GM21737 (cell line): ENCODE measurements around the gene YWHAE.
"Not testable (repeated sequence)": the region's sequence is repeated elsewhere in the genome, so short reads cannot be mapped to it uniquely, and the experiment has no call there.

Experiments used
- ATAC-seq: cut with Tn5 transposase; IDR thresholded peaks from one replicate; pipeline ENCODE4 v1.9.1; 2021; ENCODE audit warnings: mild to moderate bottlenecking, moderate library complexity; ENCODE audit not compliant: unreplicated experiment

The YWHAE gene

DNA sequence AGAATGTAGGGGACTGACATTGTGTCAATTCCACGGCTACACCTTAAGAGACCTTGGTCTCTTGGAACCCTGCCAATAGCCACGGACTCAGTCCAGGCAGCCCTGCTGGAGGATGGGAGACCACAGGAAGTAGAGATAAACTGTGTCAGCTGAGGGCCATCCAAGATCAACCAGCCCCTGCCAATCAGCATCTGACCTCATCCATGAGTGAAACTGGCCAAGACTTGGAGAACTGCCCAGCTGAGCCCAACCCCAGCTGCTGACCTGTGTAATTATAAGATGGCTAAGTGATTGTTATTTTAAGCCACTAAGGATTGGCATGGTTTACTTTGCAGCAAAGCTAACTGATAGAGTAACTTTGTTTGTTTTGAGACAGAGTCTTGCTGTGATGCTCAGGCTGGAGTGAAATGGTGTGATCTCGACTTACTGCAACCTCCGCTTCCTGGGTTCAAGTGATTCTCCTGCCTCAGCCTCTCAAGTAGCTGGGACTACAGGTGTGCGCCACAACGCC is 13.3 kb upstream of the YWHAE start:
- ATAC-seq: no peak

DNA sequence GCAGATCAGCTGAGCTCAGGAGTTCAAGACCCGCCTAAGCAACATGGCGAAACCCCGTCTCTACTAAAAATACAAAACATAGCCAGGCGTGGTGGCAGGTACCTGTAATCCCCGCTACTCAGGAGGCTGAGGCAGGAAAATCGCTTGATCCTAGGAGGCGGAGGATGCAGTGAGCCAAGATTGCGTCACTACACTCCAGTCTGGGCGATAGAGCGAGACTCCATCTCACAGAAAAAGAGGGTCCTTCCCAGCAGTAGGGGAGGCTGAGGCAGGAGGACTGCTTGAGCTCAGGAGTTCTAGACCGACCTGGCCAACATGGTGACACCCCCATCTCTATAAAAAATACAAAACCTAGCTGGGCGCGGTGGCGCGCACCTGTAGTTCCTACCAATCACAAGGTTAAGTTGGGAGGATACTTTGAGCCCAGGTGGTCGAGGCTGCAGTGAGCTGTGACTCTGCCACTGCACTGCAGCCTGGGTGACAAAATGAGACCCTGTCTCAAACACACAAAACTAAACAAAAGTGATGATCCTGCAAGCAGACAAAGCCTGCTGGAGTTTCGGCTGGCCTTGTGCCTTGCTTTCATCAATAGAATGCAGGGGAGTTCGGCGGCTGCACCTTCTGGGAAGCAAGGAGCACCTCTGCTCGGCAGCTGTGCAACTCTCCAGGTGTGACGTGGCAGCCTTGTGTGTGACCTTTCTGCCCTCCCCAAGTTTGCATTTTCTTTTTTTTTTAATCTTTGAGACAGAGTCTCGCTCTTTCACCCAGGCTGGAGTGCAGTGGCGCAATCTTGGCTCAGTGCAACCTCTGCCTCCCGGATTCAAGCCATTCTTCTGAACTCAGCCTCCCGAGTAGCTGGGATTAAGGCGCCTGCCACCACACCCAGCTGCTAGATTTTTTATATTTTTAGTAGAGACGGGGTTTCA is 12.4 kb upstream of the YWHAE start:
- ATAC-seq: no peak

DNA sequence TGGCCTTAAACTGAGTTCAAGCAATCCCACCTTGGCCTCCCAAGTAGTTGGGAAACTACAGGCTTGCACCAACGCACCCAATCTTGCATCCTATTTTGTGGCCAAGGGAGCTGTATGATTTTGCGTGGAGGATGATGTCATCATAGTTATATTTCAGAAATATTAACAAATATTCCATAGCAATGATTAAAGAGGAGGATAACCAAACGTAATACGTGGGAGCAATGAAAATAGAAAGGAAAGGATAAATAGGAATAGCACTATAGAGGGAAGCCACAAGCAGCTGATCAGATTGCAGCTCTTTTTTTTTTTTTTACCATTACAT is 2.2 kb upstream of the YWHAE start:
- ATAC-seq: no peak

DNA sequence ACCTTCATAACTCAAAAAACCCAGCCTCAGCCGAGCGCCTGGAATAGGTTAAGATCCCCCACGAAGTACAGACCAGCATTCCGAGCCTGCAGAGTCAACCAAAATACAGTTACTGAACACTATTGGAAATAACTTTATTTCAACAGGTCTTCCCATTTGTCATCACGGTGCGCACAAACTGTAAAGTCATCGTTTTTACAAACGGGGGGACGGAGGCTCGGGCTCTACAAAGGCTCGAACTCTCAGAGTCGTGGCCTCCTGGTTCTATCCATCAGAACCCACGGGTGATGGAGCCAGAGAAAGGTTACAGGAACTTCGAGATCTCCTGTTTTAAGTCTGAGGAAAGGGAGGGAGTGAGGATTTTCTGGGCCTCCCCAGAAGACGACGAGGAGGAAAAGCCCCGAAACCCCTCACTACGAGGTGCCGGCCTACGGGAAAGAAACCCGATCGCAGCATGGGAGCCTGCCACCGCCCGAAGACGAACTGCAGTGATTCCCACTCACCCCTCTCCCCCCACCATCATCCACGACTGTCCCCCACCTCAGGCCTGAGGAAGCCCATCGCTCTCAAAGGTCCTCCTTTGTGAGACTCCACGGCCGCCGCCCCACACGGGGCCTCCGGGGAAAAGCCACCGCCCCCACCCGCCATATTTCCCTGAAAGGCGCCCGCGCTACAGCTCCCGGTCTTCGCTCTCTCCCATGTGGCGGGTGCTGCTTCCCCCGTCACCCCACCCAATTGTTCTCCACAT is 917 bp downstream of the YWHAE start:
- ATAC-seq: peak; percentile 8

GRCh38 chr17:1398028-1398427 is 2.0 kb downstream of the YWHAE start:
- ATAC-seq: no peak

DNA sequence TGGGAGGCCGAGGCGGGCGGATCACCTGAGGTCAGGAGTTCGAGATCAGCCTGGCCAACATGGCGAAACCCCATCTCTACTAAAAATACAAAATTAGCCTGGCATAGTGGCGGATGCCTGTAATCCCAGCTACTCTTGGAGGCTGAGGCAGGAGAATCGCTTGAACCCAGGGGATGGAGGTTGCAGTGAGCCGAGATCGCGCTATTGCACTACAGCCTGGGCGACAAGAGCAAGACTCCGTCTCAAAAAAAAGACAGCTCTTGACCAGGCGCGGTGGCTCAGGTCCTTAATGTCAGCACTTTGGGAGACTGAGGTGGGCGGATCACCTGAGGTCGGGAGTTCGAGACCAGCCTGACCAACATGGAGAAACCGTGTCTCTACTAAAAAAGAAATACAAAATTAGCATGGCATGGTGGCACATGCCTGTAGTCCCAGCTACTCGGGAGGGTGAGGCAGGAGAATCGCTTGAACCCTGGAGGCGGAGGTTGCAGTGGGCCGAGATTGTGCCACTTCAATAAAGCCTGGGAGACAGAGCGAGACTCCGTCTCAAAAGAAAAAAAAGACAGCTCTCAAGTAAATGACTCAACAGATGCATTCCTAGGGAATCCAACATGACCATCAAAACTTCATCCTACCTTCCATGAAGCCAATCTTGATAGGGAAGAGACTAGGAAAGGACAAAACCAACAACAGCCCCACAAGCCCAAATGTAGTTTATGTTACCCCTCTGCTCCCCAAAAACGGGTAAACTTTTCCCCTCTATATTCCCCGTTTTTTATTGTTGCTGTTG is 4.0 kb downstream of the YWHAE start:
- ATAC-seq: not testable (repeated sequence)

DNA sequence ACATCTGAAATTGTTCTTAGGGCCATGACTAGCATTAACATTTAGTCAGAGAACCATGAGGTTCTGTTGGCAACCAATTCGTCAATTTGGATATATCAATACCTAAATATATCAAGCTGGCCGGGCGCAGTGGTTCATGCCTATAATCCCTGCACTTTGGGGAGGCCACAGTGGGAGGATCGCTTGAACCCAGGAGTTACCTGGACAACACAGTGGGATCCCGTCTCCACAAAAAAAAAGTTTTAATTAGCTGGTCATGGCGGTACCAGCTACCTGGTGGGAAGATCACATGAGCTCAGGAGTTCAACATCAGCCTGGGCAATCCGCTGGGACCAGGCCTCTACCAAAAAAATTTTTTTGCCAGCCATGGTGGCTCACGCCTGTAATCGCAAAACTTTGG is 8.4 kb downstream of the YWHAE start:
- no peak for ATAC-seq

DNA sequence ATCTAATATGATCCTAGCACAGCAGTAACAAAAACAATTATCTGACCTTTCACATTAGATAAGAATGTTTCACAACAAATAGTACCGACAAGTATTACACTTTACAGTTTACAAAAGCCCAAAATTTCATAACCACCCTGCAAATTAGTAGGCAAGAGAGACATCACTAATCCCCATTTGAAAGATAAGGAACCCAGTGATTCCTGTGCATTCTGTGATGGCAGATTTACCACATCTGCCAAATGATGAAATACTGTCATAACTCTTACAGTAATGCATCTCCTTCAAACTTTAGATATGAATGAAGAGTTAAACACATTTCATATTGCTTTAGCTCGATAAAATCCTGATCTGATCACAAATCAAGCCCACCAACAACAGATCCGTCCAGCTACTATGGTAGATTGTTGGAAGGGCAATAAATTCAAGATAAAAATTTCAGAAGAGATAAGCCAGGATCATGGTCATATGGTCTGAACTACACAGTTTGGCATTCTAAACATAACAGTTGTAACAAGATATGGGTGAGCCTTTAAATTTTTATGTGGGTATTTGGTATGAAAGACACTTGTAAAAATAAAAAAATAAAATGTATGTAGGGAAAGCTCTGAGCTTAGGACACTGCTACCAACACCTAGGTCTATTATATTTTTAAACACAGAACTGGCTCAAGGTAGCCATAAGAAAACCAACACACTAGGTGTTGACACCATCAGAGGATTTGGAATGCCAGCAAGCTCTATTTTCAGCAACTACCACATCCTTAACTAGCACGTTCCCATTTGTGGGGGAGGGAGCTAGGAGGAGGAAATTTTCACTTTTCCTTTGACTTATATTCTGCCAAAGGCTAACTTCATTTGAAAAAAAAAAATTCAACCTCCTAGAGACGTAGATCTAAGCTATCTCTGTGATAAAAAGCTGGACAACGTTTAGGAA is 9.3 kb downstream of the YWHAE start:
- ATAC-seq: no peak

DNA sequence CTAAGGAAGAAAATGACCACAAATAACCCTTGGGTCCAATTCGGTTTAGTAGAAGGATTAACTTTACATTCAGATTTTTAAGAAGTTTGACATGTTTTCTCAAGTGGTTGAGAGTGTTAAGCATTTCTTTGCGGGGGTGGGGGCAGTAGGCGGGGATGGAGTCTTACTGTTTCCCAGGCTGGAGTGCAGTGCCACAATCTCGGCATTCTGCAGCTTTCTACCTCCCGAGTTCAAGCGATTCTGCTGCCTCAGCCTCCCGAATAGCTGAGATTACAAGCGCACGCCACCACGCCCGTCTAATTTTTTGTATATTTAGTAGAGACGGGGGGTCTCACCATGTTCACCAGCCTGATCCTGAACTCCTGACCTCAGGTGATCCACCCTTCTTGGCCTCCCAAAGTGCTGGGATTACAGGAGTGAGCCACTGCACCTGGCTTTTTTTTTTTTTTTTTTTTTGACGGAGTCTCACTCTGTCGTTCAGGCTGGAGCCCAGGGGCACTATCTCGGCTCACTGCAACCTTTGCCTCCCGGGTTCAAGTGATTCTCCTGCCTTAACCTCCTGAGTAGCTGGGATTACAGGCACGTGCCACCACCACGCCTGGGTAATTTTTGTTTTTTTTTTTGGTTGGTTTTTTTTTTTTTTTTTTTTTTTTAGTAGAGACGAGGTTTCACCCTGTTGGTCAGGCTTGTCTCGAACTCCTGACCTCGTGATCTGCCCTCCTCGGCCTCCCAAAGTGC is 12.4 kb downstream of the YWHAE start:
- not testable (repeated sequence) for ATAC-seq

GRCh38 chr17:1386675-1387190 is 13.3 kb downstream of the YWHAE start:
- ATAC-seq: not testable (repeated sequence)

GRCh38 chr17:1386265-1386664 is 13.8 kb downstream of the YWHAE start:
- no peak for ATAC-seq

DNA sequence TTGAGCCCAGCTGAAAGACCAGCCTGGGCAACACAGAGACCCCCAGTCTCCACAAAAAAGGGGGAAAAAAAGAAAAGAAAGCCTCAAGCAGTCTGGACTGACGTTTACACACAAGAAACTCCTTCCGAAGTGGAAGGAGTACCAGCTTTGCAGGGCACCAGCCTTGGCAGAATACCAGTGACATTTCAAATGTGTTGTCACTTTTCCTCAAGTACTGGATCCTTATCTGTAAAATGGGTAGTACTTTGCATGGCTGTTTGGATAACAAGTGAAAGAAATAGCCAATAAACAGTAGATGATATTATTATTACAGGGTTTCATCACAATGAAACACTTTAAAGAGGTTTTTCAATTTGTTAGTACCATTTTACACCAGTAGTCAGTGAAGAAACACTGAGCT is 14.2 kb downstream of the YWHAE start:
- ATAC-seq: no peak

DNA sequence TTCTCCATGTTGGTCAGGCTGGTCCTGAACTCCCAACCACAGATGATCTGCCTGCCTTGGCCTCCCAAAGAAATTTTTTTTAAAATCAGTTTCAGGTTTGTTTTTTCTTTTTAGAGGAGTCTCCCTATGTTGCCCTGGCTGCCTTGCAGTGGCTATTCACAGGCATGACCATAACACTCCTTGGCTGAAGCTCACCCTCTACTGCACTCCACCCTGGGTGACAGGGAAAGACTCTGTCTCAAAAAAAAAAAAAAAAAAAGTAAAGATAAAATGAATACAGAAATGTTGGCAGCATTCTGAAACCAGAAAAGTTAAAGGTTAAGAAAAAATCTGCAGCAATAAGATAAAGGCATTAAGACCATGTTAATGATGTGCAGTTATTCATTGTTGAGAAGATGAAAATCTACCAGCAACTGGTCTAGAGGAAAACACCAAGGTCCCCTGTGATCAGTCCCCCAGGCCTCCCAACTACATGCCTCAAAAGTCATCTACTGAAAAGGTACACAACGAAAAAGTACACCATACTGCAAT is 15.1 kb downstream of the YWHAE start:
- ATAC-seq: no peak

- ATAC-seq: no peak
Observed at GRCh38 chr17:1379930-1380313, 20.1 kb downstream of the YWHAE start.

- no peak for ATAC-seq
Observed at GRCh38 chr17:1379208-1379929, 20.7 kb downstream of the YWHAE start.

DNA sequence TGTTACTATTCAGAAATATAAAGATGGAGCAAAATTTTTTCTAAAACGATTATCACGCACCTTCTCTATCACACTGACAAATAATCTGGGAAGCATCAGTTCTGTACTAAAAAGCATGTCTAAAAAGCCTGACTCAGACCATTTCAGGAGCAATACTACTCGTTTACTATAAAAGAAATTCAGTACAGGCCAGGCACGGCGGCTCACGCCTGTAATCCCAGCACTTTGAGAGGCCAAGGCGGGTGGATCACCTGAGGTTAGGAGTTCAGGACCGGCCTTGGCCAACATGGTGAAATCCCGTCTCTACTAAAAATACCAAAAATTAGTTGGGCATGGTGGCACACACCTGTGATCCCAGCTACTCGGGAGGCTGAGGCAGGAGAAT is 21.6 kb downstream of the YWHAE start:
- not testable (repeated sequence) for ATAC-seq

DNA sequence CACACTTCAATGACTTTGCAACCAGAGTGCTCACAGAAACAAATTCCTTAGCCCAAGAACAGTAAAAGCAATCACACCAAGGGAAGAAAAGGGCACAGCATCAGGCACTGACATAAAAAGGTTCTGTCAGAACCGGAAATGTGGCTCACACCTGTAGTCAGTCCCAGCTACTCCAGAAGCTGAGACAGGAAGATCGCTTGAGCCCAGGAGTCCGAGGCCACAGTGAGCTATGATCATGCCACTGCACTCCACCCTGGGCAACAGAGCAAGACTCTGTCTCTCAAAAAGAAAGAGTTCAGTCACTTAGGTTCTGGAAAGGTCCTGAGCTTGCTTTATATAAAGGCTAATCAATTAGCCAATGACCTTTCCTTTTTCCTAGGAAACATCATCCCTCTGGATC is 22.7 kb downstream of the YWHAE start:
- no peak for ATAC-seq

DNA sequence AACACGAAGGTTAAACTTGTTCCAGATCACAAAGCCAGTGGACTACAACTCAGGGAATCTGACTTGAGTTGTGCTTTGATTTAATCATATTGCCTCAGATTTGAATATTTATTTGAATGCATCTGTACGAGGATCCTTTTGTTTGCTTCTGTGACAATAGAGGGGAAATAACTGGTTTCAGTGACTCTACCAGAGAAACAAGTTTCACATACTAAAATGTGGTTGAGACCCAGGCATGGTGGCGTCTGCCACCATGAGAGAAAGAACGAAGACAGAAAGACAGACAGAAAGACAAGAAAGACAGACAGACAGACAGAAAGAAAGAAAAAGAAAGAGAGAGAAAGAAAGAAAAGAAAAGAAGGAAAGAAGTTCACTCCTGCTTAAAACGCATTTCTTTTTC is 24.0 kb downstream of the YWHAE start:
- ATAC-seq: no peak
